AG08395 (cell line): ENCODE data around the gene CTAGE1.
A peak's percentile ranks its signal among the peaks of the same experiment; 100 is the strongest.
"Not testable (repeated sequence)": the region's sequence is repeated elsewhere in the genome, so short reads cannot be mapped to it uniquely, and the experiment has no call there.

Source experiments
- DNase-seq: peaks from one replicate; pipeline ENCODE4 v3.0.0; 2012; ENCODE audit warnings: mixed read lengths, low spot score

CTAGE1 gene

DNA sequence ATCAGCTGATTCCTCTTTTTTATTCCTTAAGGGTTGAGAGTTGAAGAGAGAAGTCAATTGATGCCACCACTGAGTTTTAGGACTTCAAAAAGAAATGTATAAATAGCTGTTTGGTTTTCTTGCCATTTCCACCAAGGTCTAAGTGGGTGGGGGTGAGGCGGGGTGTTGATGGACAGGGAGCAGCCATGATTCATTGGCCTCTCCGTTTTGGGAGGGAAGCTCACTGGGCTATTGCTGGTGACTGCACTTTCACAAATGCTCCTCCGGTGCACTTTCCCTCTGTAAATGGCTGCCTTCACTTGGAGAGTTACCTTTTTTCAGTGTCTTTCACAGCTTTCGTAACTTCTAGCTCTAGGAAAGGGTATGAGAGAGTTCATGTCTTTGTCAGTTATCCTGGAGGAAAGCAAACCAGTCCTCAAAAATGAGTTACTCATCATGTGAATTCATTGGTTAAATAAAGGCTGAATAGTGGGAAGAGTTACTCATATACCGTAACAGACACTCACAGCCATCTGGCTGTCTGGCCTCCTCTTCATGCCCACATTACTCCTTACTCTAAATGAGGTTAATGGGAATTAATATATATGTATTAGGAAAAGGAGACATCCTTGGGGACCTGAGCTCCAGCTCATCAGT is 17.4 kb upstream of the CTAGE1 start:
- DNase-seq, result peak; percentile 58

DNA sequence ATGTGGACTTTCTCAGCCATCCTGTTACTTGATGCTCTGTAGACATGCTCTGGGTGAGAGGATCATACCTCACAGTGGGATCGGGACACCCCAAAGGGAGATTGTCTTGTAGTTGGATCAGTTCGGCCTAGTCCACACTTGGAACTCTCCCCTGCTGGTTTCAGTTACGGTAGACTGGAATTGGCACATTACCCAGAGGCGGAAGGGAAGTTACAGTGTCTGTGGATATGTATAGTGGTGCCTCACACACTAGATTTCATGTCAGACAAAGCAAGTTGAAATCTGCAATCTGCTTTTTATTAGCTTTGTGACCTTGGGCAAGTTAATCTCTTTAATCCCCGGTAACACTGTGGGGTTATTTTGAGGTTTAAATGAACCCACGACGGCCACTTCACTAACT is 16.2 kb upstream of the CTAGE1 start:
- DNase-seq, result peak; percentile 55

DNA sequence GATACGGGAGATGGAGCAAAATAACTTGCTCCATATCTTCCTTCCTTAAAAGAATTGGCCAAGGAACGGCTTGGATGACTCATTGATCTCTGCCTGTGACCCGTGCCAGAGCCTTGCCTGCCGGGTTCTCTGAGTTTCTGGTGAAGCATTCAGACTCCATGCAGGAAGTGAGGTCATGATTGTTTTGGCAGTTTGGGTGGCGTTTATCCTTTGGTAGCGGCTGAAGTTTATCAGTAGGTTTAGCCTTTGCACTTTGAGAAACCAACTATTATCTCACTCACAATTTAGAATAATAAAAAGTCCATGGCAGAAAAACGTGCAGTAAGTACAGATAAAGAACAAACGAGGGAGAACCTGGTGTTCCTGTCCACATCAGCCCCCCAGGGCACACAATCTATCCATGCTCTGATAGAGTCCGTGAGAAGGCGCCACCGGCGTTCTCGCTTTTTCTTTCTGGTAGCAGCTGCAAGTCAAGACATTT is 15.0 kb upstream of the CTAGE1 start:
- peak; percentile 84 for DNase-seq

DNA sequence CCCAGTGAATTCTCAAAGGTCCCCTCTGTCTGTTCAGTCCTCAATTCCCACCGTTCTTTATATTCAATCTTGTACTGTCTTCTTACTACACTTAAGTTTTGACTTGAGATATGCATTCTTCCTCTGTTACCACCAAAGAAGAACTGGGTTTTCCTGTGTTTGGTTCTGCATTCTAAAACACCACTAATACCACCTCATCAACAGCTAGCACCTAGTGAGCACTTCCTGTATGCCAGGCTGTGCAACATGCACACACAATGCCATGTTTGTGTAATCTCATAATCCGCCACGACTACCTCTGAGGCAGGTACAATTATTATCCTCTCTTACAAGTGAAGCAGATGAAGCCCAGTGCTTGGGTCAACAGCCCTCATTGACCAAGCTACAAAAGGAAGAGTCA is 11.8 kb upstream of the CTAGE1 start:
- DNase-seq, result no peak

DNA sequence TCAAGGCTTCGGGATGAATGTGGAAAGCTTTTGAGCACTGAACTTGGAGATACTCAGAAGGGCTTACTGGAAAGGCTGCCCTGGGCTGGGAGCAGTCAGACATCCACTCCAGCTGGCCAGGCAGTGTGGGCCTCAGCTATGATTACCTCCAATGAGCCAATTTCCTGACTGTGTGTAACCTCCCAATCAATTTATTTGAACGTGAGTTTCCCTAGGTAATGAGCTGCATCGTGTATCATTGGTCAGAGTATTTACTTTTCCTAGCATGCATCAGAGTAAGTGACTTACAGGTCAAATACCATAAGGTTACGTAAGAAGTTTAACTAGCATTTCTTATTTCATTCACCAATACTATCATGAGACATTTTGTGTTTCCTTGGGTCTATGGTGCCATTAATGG is 11.0 kb upstream of the CTAGE1 start:
- DNase-seq, result no peak

DNA sequence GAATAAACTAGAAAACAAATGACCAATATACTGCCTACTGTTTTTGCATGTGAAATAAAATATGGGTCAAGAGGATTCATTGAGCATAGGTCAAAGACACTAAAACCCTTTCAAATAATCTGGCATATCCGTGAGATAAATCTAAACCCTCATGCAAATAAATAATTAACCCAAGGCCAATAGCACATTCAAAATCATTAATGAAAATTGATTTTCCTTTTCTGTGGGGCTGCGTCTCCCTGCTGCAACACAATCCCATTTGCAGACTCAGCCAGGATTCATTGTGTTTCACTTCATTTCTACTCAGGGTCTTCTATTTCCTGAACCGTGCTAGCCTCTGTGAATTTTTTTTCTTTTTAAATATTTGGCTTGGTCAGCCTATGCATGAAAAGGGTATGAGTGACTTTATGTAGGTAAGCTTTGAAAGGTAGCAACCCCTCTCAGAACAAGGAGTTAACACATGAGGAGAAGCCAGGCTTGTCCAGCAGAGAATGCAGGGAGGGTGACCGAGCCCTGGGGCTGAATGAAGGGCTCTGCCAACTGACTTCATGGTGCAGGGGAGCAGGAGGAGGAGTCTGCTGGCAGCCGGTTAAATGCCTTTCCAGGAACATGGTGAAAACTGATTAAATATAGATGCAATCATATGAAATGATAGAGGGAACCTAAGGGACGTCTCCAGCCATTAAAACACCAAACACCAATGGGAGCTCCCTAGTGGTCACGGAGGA is 10.3 kb upstream of the CTAGE1 start:
- DNase-seq, result no peak

DNA sequence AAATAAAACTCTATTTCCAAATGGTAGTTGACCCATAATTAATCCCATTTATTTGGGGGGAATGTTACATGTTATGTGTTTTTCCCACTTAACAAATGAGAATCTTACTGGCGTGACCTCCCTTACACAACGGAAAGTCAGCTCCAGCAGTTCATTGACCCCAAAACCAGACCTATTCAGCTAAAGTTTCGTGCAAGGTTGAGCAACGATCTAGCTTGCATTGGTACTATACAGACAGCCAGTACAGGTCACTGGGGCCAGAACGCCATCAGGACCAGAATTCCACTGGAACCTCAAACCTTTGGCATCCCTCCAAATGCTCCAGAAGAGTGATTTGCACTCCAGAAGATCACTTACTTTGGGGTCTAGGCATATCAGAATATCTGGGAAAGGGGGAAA is 6.8 kb upstream of the CTAGE1 start:
- DNase-seq, result no peak

DNA sequence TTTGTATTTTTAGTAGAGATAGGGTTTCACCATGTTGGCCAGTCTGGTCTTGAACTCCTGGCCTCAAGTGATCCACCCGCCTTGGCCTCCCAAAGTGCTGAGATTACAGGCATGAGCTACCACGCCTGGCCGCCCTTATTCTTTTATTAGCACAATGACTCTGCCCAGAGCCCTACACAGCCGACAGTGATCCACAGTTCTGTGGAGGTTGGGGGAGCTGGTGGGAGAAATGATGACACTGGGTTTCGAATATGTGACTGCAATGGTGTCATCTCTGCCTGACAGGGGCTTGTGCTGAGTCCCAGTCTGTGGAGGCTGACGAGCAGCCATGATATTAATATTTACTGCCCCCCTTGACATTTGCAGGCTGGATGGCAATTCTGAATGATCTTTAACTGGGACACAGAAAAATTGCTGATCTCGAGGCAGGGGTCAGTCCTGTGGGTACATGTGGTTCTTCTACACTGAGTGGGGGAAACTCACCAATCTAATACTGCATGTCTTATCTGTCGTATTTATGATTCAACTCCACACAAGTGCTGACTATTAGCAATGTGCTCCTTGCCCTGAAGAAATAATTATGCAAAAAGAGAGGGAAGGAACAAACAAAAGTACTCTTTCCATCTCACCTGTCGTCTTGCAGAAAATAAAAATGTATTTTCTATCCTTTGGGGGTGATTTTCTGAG is 6.3 kb upstream of the CTAGE1 start:
- no peak for DNase-seq

DNA sequence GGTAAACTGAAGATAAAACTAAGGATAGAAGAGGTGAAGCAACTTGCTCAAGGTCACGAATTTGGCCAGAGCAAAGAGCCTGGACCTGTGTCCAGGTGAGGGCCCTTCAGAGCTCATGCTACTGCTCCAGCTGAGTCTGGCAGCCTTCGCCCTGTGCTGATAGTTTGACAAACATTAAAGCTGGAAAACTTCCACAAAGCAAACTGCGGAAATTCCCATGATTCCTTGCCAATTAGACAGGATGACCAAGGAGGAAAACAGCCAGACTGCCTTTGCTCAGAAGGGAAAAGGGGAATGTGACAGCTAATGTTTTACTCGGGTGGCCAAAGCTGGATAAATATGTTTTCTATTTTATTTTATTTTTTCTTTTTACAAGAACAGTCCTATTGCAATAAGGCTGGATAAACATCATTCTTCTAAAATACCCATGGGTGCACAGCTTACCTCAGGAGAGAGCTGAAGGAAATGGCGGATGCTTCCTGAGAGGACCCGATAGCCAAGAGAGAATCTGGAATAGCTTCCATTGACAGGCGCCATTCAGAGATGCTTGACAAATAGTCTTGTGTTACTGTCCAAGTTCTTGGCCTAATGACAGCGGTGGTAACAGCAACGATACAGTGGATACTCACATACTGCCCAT is 5.3 kb upstream of the CTAGE1 start:
- peak; percentile 54 for DNase-seq

DNA sequence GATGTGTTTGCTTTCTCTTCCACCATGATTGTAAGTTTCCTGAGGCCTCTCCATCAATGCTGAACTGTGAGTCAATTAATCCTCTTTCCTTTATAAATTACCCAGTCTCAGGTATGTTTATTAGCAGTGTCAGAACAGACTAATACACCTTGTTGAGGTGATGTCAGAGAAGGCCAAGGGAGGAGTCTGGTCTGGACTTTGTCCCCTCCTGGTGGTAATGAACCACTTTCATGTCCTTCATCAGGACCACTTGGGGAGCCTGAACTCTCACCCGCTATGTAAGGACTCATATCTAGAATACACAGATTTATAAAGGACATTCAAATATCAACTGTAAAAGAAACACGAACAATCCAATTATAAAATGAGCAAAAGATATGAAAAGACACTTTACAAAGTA is 2.9 kb upstream of the CTAGE1 start:
- no peak for DNase-seq

DNA sequence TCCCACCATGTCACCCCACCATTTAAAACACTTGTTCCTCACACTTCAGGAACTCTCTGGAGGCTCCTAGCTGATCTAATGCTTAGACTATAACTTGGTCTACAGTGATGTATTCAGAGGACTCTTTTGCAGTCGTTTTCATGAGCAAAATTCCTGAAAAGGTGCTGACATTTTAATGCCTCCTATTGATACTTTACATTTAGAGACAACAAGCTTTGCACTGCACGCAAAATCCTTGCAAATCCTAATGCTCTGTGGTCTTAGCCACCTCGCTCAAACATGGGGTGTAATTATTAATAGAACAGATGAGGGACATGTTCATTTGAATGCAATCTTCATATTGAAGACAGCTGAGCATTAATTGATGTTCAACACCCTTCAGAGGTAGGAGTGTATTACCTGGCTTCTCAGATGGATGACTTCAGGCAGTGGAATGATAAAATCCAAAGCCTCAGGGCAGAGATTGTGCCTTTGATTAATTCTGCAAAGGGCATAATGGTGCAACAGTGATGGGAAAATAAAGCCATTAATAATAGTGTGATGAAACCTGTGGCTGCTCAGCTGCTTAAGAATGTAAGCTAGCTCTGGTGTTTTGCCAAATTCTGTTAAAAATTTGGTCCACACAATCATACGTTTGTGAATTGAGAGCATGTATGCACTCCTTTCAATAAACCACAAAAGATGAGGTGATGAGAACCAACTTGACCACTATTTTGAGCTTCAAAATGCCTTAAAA is 5.4 kb downstream of the CTAGE1 start:
- peak; percentile 50 for DNase-seq

DNA sequence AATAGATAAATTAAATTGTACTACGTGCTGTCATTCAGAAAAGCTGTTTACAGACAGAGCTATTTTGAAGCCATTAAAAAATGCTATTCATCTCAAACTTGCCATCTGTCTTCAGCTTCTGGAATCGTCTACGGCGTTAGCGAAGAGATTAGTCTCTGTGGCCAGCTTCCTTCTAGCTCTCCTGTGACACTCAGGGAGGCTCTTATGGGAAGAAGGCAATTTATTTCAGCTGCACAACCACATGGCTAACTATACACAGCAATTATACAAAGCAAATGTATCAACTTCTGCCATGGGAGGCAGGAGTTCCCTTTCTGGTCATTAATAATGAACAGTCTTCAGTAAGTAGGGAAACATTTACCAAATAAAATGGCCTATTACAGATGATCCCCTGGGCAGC is 6.3 kb downstream of the CTAGE1 start:
- DNase-seq, result no peak

DNA sequence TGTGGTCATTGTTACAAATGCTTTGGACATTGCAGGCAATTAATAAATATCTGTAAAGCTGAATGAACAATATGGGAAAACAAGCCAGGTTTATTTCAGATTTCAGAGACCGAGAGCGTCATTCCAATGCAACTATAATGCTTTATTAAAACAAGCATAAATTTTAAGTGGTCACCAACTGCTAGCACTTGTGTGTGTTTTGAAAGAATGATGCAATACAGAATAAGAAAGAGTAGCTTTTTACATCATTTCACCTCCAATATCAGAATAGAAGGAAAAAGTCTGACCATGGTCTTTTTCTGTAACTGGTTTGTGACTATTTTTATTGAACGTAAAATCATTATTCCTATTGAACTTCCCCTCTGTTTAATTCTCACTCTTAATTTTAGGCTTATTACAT is 7.6 kb downstream of the CTAGE1 start:
- DNase-seq, result no peak

DNA sequence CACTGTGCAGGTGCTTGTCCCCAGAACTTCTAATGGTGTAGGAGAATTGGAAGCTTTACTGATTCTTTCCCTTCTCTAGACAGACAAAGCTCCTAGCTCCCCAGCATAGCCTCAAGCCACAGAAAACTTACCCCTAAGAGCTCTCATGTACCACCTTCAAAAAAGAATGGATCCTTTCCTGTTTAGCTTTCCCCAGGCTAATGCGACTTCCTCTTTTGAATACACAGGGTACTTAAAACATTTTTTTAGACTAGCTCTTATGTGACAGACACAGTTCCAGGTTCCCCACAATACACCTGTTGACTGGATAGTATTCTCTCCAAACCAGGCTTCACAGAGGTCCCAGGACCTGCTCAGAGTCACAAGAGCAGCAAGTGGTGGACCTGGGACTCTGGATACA is 8.3 kb downstream of the CTAGE1 start:
- DNase-seq, result no peak

DNA sequence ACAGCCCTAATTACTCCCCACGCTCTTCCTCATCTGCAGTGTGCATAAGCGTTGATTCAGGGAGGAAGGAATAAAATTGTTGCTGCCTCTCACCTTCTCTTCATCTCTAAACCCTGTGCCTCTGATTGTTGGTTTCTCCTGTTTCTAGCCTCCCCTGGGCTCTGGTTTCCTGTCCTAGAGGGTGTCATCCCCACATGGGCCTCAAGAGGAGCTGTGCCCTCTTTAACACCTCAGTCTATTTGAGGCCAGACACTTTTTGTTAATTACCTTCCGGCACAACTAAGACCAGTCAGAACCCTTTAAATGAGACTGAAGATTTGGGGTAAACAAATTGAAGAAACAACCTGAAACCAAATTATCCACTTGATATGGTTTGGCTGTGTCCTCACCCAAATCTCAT is 9.7 kb downstream of the CTAGE1 start:
- no peak for DNase-seq

DNA sequence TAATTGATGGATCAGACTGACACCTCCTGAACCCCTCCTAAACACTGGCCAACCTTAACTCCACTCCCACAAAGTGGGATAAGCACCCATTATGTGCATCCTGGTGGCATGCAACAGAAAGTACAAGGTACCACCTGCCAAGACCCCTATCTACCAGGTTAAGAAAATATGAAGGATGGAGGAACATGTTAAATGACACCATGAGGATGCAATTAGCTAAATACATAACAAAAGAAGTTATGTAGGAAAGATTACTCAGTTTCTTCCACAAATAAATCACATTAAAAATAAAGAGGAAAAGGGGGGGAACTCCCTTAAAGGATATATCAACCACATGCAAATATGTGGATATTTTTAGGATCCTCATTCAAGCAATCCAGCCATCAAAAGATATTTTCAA is 12.6 kb downstream of the CTAGE1 start:
- DNase-seq, result no peak

DNA sequence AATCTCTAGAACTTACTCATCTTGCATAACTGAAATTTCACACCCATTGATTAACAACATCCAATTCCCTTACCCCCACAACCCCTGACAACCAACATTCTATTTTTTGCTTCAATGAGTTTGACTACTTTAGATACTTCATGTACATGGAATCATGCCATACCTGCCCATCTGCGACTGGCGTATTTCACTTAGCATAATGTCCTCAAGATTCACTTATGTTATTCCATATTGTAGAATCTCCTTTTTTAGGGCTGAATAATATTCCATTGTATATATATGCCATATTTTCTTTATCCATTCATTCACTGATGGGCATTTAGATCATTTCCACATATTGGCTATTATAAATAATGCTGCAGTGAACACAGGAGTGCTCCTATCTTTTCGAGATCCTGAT is 13.8 kb downstream of the CTAGE1 start:
- no peak for DNase-seq

DNA sequence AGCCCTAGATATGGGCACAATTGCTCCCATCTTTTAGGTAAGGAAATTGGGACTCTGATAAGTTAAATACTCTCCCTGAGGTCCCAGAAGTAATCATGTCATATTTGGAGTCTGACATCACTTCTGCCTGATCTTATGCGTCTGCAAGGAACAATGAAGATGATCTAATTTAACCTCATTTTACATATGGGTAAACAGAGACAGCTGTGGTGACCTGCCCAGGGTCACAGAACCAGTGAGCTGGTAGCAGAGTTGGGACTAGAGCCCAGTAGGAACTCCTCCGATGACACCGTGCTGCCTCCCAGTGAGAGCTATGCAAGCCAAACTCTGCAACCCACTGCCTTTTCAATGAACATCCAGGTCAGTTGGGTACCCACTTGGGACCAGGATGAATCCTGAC is 17.8 kb downstream of the CTAGE1 start:
- DNase-seq, result no peak

DNA sequence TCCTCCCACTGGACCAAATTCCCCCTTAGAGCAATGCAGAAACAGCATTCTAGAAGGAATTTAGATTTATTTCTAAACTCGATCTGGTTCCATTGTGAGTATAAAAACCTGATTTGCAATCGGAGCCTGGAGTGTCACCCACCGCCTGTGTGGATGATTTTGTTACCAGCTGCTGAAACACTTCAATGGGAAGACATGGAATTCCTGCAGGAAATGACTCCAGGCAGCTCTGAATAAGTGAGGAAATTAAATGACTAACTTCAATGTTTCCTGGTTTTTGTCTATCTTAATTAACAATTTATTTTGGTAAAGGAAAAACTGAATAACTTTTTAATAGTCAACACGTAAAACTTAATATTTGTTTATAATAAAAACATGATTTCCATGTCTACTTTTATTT is 19.3 kb downstream of the CTAGE1 start:
- no peak for DNase-seq

DNA sequence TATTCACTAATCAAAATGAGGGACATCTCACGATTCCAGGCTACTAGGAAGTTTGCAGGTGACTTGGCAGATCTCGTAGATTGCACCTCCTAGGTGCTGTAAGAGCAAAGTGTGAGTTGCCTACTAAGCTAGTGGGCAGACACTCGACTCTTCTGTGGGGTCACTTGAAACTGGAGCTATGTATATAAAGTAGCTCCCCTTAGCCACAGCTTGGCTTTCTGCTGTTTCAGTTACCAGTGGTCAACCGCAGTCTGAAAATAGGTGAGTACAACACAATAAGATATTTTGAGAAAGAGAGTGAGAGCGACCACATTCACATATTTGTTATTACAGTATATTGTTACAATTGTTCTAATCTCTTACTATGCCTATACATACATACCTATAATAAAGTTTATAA is 23.3 kb downstream of the CTAGE1 start:
- DNase-seq, result no peak

DNA sequence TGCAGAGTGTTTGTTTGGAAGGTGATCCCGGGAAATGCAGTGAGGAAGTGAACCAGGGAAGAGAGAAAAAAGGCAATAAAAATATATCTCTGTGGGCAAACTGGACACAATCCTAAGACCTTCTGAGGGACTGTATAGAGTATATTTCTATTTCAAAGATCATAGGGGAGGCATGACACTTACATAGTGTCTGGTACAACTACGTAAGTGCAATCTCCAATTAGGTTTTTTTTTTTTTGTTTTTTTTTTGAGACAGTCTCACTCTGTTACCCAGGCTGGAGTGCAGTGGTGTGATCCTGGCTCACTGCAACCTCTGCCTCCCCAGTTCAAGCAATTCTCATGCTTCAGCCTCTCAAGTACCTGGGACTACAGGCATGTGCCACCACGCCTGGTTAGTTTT is 24.6 kb downstream of the CTAGE1 start:
- DNase-seq, result not testable (repeated sequence)
